Measurements from ENCODE around the gene CAPN1. TPM values are rescaled to one million over a fixed set of nuclear protein-coding genes. Genes with fewer than 3 reads are reported as not detected.

CAPN1 gene
- total RNA-seq, 2 donors from 2014 or later, result 325 to 416 TPM

DNA sequence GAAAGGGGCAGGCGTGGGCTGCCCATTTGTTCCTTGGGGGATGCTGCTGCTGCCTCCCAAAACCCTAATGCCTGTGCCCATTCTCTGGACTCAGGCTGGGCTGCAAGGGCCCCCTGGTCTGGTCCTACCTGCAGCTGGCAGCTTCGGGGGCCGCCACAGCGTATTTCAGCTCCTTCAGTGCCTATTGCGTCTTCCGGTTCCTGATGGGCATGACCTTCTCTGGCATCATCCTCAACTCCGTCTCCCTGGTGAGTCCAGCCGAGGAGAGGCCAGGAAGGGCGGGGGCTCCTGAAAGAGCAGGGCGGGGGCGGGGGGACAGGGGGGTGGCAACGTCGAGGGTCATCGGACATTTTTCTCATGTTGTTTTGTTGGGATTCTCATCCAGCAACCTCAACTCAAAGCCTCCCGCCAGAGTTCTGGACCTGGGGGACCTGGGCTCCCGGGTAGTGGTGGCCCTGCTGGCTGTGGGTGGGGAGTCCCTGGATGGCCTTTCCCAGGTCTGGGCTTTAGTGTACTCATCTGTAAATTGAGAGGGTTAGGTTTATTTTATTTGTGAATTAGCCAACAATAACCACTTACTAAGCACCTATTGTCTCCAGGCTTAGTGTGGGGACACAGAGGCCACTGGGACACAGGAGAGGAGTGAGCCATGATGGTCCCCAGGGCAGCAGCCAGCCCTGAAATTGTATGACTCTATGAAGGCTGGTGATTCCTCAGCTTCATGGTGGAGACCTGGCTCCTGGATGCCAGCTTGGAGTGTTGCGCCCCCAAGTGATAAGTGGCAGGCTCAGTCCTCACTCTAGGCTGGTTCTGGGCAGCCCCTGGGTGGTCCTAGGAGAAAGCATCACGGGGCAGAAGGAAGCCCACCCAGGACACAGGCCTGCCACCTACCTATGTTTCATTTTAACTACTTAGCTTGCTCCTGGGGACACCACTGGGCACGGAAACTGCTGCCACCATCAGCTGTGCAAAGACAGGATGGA lies 36.0 kb downstream of the CAPN1 start:
- H3K4me1 ChIP-seq, result no peaks in the 10 kb centered on the region
- no peak overlapping the region for H3K4me3 ChIP-seq
- DNase-seq, result no peak
- no peaks in the 10 kb centered on the region for H3K36me3 ChIP-seq
- no peaks in the 10 kb centered on the region for H3K27me3 ChIP-seq
- intact Hi-C loops (cut with DNase I), result no loop called here
- no peak for TF ChIP-seq CTCF (IDR thresholded peaks at IDR 0.05)
- no peak overlapping the region for H3K27ac ChIP-seq
- no peaks in the 10 kb centered on the region for H3K9me3 ChIP-seq
- no peak overlapping the region for H3K9ac ChIP-seq (ENCODE audit: low read depth in 2 of 2, low read length in 2 of 2)

DNA sequence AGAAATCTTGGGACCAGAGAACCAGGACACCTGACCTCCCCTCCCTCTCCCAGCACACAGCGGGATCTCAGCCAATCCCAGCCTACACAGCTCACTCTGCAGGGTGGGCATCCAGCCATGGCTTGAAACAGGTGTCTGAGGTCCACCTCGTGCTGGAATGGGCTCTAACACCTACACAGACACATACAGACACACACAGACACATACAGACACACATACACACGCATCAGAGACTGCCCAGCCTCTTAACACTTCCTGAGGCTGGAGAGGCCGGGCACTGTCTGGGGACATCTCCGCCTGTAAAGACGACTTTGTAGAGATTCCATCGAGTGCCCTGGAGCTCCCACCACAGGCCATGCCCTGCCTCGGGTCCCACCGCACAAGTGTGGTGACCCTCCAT lies 36.7 kb downstream of the CAPN1 start:
- Histone ChIP-seq H3K27me3 (no peaks in the 10 kb centered on the region), H3K4me1 (no peaks in the 10 kb centered on the region), H3K9ac (ENCODE audit: low read depth in 2 of 2, low read length in 2 of 2) (no peak overlapping the region), H3K4me3 (no peak overlapping the region), H3K9me3 (no peaks in the 10 kb centered on the region), H3K36me3 (no peaks in the 10 kb centered on the region), H3K27ac (no peak overlapping the region)
- intact Hi-C loops (cut with DNase I), result no loop called here
- no peak for DNase-seq
- no peak for TF ChIP-seq CTCF (IDR thresholded peaks at IDR 0.05)

DNA sequence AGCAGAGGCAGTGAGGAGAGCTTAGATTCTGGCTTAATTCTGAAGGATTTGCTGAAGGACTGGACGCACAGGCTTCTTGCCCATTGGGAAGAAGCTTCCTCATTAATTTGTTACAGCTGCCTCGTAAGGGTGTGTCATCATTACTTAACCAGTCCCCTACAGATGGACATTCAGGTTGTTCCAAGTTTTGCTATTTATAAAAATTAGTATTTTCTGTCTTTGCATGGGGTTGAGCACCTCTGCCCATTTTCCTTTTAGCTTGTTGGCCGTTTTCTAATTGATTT lies 38.1 kb downstream of the CAPN1 start:
- H3K9me3 ChIP-seq, result no peaks in the 10 kb centered on the region
- intact Hi-C loops (cut with DNase I), result no loop called here

DNA sequence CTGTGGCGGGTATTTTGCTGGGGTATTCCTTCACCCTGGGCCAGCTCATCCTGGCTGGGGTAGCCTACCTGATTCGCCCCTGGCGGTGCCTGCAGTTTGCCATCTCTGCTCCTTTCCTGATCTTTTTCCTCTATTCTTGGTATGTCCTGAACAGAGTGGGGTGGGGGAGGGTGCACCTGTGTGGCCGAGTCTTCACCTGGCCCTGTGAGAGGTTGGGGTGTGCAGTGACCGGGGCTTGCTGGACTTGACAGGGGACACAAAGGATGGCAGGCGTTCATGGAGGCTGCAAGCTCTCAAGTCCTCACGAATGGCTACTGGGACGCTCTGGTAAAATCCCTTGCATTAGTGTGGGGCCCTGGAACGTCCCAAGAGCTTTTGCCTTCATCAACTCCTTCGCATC lies 39.3 kb downstream of the CAPN1 start:
- Histone ChIP-seq H3K9ac (ENCODE audit: low read depth in 2 of 2, low read length in 2 of 2) (no peak overlapping the region), H3K9me3 (no peaks in the 10 kb centered on the region), H3K27ac (no peak overlapping the region), H3K4me1 (peaks cover 7% of the 10 kb centered on the region), H3K4me3 (no peak overlapping the region), H3K27me3 (no peaks in the 10 kb centered on the region), H3K36me3 (no peaks in the 10 kb centered on the region)
- intact Hi-C loops (cut with DNase I), result no loop called here
- DNase-seq, result no peak
- TF ChIP-seq CTCF (IDR thresholded peaks at IDR 0.05), result no peak

More for the DNA sequence above, 38.1 kb downstream of the CAPN1 start:
- no peak overlapping the region for H3K4me3 ChIP-seq
- H3K27ac ChIP-seq, result no peak overlapping the region
- H3K27me3 ChIP-seq, result no peaks in the 10 kb centered on the region
- H3K36me3 ChIP-seq, result no peaks in the 10 kb centered on the region
- TF ChIP-seq CTCF (IDR thresholded peaks at IDR 0.05), result no peak
- DNase-seq, result no peak
- H3K9ac ChIP-seq (ENCODE audit: low read depth in 2 of 2, low read length in 2 of 2), result no peak overlapping the region
- H3K4me1 ChIP-seq, result peaks cover under 1% of the 10 kb centered on the region

- Histone ChIP-seq H3K27me3 (no peaks in the 10 kb centered on the region), H3K4me3 (no peak overlapping the region), H3K36me3 (no peaks in the 10 kb centered on the region), H3K27ac (no peak overlapping the region), H3K4me1 (peaks cover 7% of the 10 kb centered on the region), H3K9me3 (no peaks in the 10 kb centered on the region), H3K9ac (ENCODE audit: low read depth in 2 of 2, low read length in 2 of 2) (no peak overlapping the region)
- no peak for TF ChIP-seq CTCF (IDR thresholded peaks at IDR 0.05)
- no peak for DNase-seq
- intact Hi-C loops (cut with DNase I), result no loop called here
Measured at GRCh38 chr11:65223011-65223410, 41.3 kb downstream of the CAPN1 start.

Measured in colonic mucosa (tissue), 4 donors.